ENCODE results near the gene CLEC10A. TPM values are rescaled to one million over a fixed set of nuclear protein-coding genes. Genes with fewer than 3 reads are reported as not detected.

The CLEC10A gene
- total RNA-seq, 2 donors from 2014 or later: 0.55 to 5.7 TPM

- Histone ChIP-seq H3K27ac (no peak overlapping the region), H3K4me1 (replicated peaks) (peaks cover 11% of the 10 kb centered on the region), H3K36me3 (no peaks in the 10 kb centered on the region), H3K9me3 (no peaks in the 10 kb centered on the region), H3K27me3 (replicated peaks; ENCODE audit: insufficient read depth) (no peaks in the 10 kb centered on the region), H3K4me3 (no peak overlapping the region)
- WGBS: 89% methylated on average over 19 of the region's 19 CpGs
- DNase-seq (ENCODE audit: low spot score): no peak
- TF ChIP-seq POLR2AphosphoS5 (IDR thresholded peaks at IDR 0.05) (no peak), CTCF (IDR thresholded peaks at IDR 0.05) (no peak), POLR2A (IDR thresholded peaks at IDR 0.05) (no peak)
- intact Hi-C loops (cut with DNase I): no loop called here
These were observed 41.8 kb downstream of the CLEC10A start for GRCh38 chr17:7038025-7038862.

GRCh38 chr17:7035591-7036368 lies 44.3 kb downstream of the CLEC10A start, which contains the start of gene SLC16A13:
SLC16A13 (plus strand) TSS chr17:7036015; CDS start chr17:7036383, 368 bp downstream.
- peak; percentile 96 for TF ChIP-seq POLR2AphosphoS5 (IDR thresholded peaks at IDR 0.05)
- peak; percentile 79 for TF ChIP-seq POLR2A (IDR thresholded peaks at IDR 0.05)
- peak in 1 of 4 experiments; percentile 20 for TF ChIP-seq CTCF (IDR thresholded peaks at IDR 0.05)
- H3K36me3 ChIP-seq: no peaks in the 10 kb centered on the region
- H3K4me1 ChIP-seq (replicated peaks): no peaks in the 10 kb centered on the region
- peak within 1 kb of the TSS; percentile 44 to 53 for H3K4me3 ChIP-seq
- intact Hi-C loops (cut with DNase I): no loop called here
- peak; percentile 99 for DNase-seq (ENCODE audit: low spot score)
- no peaks in the 10 kb centered on the region for H3K9me3 ChIP-seq
- H3K27me3 ChIP-seq (replicated peaks; ENCODE audit: insufficient read depth): no peaks in the 10 kb centered on the region
- peak within 1 kb of the TSS; percentile 72 to 79 for H3K27ac ChIP-seq
- 1% methylated on average over 31 of the region's 52 CpGs for WGBS

- H3K27ac ChIP-seq: peak overlapping the region; percentile 72 to 79
- TF ChIP-seq POLR2A (IDR thresholded peaks at IDR 0.05): no peak
- TF ChIP-seq POLR2AphosphoS5 (IDR thresholded peaks at IDR 0.05): no peak
- TF ChIP-seq CTCF (IDR thresholded peaks at IDR 0.05): no peak
- no peaks in the 10 kb centered on the region for H3K36me3 ChIP-seq
- intact Hi-C loops (cut with DNase I): no loop called here
- peak overlapping the region; percentile 44 to 53 for H3K4me3 ChIP-seq
- no peaks in the 10 kb centered on the region for H3K27me3 ChIP-seq (replicated peaks; ENCODE audit: insufficient read depth)
- no peak for DNase-seq (ENCODE audit: low spot score)
- no peaks in the 10 kb centered on the region for H3K4me1 ChIP-seq (replicated peaks)
- WGBS: 27% methylated on average over 7 of the region's 7 CpGs
- H3K9me3 ChIP-seq: no peaks in the 10 kb centered on the region
These were observed 45.0 kb downstream of the CLEC10A start for GRCh38 chr17:7034955-7035590.

GRCh38 chr17:7029659-7030058 lies 50.4 kb downstream of the CLEC10A start:
- Histone ChIP-seq H3K4me3 (no peak overlapping the region), H3K27ac (peak overlapping the region in 1 of 2 donors; percentile 6), H3K4me1 (replicated peaks) (no peaks in the 10 kb centered on the region), H3K9me3 (no peaks in the 10 kb centered on the region), H3K27me3 (replicated peaks; ENCODE audit: insufficient read depth) (no peaks in the 10 kb centered on the region), H3K36me3 (no peaks in the 10 kb centered on the region)
- DNase-seq (ENCODE audit: low spot score): no peak
- intact Hi-C loops (cut with DNase I): no loop called here
- WGBS: 79% methylated on average over 8 of the region's 8 CpGs
- TF ChIP-seq POLR2AphosphoS5 (IDR thresholded peaks at IDR 0.05): peak; percentile 46
- TF ChIP-seq CTCF (IDR thresholded peaks at IDR 0.05): no peak
- no peak for TF ChIP-seq POLR2A (IDR thresholded peaks at IDR 0.05)
